ENCODE results near the gene COL27A1.

GRCh38 chr9:114107286-114108001 is 47.9 kb upstream of the COL27A1 start:
- TF ChIP-seq CTCF (IDR thresholded peaks at IDR 0.05; ENCODE audit: insufficient read depth, low read length) (no peak), REST (IDR thresholded peaks at IDR 0.05; ENCODE audit: insufficient replicate concordance, low read depth) (no peak), POLR2AphosphoS5 (IDR thresholded peaks at IDR 0.05; ENCODE audit: low read depth) (no peak), SPI1 (IDR thresholded peaks at IDR 0.05; ENCODE audit: borderline replicate concordance, low read depth) (no peak)
